ENCODE results near the gene ZNF385B. TPM values are rescaled to one million over a fixed set of nuclear protein-coding genes. Genes with fewer than 3 reads are reported as not detected.

ZNF385B gene
- total and polyA plus RNA-seq, 2 experiments from 2014 or later = 2.7 to 8.2 TPM

DNA sequence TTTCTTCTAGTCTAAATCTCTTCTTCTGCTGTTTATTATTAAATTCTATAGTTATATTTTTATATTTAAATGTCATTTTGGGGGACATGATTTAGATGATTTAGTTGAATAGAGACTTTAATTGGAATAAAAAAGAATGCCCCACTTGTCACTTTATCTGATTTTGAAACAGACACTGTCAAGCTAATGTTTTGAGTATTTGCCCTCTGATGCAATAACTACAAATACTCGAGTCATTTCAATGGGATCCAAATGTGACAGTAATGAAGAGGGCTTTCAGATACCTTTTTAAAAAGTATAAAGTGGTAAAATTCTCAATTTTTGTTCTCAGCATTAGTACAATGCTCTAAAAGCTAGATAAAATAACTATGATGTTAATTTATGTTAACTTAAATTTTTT lies 339.5 kb downstream of the ZNF385B start:
- H3K27ac ChIP-seq = no peak overlapping the region
- no peak overlapping the region for H3K4me3 ChIP-seq
- H3K9me3 ChIP-seq (ENCODE audit: low read depth) = no peaks in the 10 kb centered on the region
- no peaks in the 10 kb centered on the region for H3K27me3 ChIP-seq
- TF ChIP-seq, protein P1, sequence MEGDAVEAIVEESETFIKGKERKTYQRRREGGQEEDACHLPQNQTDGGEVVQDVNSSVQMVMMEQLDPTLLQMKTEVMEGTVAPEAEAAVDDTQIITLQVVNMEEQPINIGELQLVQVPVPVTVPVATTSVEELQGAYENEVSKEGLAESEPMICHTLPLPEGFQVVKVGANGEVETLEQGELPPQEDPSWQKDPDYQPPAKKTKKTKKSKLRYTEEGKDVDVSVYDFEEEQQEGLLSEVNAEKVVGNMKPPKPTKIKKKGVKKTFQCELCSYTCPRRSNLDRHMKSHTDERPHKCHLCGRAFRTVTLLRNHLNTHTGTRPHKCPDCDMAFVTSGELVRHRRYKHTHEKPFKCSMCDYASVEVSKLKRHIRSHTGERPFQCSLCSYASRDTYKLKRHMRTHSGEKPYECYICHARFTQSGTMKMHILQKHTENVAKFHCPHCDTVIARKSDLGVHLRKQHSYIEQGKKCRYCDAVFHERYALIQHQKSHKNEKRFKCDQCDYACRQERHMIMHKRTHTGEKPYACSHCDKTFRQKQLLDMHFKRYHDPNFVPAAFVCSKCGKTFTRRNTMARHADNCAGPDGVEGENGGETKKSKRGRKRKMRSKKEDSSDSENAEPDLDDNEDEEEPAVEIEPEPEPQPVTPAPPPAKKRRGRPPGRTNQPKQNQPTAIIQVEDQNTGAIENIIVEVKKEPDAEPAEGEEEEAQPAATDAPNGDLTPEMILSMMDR (IDR thresholded peaks at IDR 0.05; ENCODE audit: low read depth, low read length) = no peak
- no peak for DNase-seq (ENCODE audit: low read depth in 1 of 2, low spot score in 1 of 2)
- no peaks in the 10 kb centered on the region for H3K36me3 ChIP-seq
- H3K4me1 ChIP-seq (ENCODE audit: low read depth) = peaks cover 6% of the 10 kb centered on the region

DNA sequence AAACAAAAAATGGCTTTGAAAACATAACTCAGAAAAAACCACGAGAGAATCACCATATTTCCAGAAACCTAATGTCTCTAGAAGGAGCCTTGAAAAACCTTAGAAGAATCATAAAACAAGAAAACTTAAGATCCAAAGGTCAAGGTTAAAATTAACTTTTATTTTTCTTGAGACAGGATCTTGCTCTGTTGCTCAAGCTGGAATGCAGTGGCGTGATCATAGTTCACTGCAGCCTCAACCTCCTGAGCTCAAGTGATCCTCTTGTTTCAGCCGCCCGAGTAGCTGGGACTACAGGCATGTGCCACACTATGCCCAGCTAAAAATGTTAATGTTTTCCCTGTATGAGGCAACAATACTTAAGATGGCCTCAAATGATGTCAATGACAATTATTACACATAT lies 342.6 kb downstream of the ZNF385B start:
- Histone ChIP-seq H3K4me3 (no peak overlapping the region), H3K9me3 (ENCODE audit: low read depth) (no peaks in the 10 kb centered on the region), H3K27me3 (no peaks in the 10 kb centered on the region), H3K27ac (no peak overlapping the region), H3K36me3 (no peaks in the 10 kb centered on the region), H3K4me1 (ENCODE audit: low read depth) (no peaks in the 10 kb centered on the region)
- DNase-seq (ENCODE audit: low read depth in 1 of 2, low spot score in 1 of 2) = no peak
- TF ChIP-seq, protein P1 (IDR thresholded peaks at IDR 0.05; ENCODE audit: low read depth, low read length) = no peak

DNA sequence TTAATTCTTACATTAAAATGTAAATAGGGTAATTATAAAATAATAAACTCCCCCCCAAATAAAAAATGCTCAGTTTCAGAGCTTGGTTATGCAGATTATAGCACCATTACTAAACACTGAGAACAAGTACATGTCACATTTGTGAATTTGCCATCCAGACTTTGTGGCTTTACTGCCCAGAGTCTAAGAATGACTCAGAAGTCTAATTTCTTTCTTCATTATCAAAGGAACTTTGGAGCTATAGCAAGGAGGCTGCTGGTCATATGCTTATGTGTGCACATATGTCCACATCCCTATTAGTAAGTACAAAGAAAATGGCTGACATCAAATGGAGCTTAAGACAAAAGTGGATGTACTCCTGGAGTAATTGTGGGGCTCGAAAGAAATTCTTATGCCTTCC lies 348.2 kb downstream of the ZNF385B start:
- no peak overlapping the region for H3K4me3 ChIP-seq
- TF ChIP-seq, protein P1 (IDR thresholded peaks at IDR 0.05; ENCODE audit: low read depth, low read length) = no peak
- no peak overlapping the region for H3K27ac ChIP-seq
- no peaks in the 10 kb centered on the region for H3K36me3 ChIP-seq
- H3K9me3 ChIP-seq (ENCODE audit: low read depth) = no peaks in the 10 kb centered on the region
- peak in 1 of 2 donors; percentile 2 for DNase-seq (ENCODE audit: low read depth in 1 of 2, low spot score in 1 of 2)
- H3K4me1 ChIP-seq (ENCODE audit: low read depth) = no peaks in the 10 kb centered on the region
- no peaks in the 10 kb centered on the region for H3K27me3 ChIP-seq

DNA sequence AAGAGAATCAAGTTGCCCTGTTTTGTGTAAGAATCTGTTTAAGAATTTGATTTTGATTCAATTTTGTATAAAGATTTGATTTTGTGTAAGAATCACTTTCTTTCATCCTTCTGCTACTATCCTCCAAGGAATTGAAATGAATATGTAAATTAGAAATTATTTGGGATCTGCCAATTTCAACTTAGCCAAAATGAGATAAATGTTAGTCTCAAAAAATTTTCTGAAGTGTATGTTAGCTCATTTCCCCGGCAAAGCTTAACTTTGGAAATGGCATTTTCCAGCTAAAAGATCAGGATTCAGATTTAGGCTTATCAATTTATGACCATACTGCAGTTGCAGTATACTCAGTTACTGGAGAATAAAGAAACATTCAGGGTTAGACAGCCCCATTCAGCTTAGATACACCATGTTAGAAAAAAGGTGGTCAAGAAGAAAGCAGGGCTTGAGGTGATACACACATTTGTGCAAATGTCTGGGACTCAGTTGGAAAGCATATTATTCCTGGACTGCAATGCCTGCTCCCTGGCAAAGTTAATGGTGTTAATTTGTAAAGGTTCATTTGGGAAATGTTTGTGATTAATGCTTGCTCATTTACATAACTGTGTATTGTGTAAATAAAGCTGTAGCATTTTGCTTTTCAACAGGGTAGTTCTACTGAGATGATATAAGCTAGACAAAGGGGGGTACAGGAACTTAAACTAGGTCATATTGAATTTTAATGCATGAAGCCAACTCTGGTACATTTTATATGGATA lies 349.0 kb downstream of the ZNF385B start:
- no peaks in the 10 kb centered on the region for H3K4me1 ChIP-seq (ENCODE audit: low read depth)
- no peak overlapping the region for H3K27ac ChIP-seq
- H3K9me3 ChIP-seq (ENCODE audit: low read depth) = no peaks in the 10 kb centered on the region
- TF ChIP-seq, protein P1 (IDR thresholded peaks at IDR 0.05; ENCODE audit: low read depth, low read length) = no peak
- DNase-seq (ENCODE audit: low read depth in 1 of 2, low spot score in 1 of 2) = no peak
- no peaks in the 10 kb centered on the region for H3K36me3 ChIP-seq
- H3K27me3 ChIP-seq = no peaks in the 10 kb centered on the region
- no peak overlapping the region for H3K4me3 ChIP-seq

DNA sequence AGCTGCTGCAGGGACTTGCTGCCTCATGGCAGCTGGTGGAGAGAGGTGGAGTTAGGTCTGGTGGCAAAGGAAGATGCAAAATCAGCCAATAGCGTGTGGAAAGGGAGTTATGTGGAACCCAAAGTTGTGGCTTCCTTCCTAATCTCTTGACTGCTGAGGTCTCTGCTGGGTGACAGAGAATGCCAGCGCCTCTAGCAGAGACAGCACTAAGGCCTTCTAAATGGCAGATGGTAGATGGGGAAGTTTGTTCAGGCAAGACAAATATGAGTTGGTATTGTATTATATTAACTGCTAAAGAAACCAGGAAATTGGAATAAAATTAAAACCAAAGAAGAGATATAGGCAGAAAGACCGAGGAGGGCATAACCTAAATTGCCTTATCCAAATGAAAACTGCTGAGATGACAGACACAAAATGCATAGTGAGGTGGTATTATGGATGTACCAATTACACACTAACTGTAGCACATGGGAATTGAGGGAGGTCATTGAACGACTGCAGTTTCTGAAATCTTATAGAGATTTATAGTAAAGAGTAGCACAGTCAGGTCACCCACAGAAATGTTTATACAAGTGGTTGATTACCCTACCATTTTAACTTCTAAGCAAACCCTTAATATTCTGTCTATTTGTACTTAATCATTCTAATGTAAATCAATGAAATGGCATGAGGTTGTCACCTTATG lies 350.2 kb downstream of the ZNF385B start:
- Histone ChIP-seq H3K4me3 (no peak overlapping the region), H3K27ac (no peak overlapping the region), H3K9me3 (ENCODE audit: low read depth) (no peaks in the 10 kb centered on the region), H3K27me3 (no peaks in the 10 kb centered on the region), H3K4me1 (ENCODE audit: low read depth) (no peaks in the 10 kb centered on the region), H3K36me3 (no peaks in the 10 kb centered on the region)
- TF ChIP-seq, protein P1 (IDR thresholded peaks at IDR 0.05; ENCODE audit: low read depth, low read length) = no peak
- no peak for DNase-seq (ENCODE audit: low read depth in 1 of 2, low spot score in 1 of 2)
